HG03571 (cell line): ENCODE results near the gene RCBTB2.
A peak's percentile ranks its signal among the peaks of the same experiment; 100 is the strongest.

ENCODE experiments used
- ATAC-seq: cut with Tn5 transposase; IDR thresholded peaks from one replicate; pipeline ENCODE4 v1.9.1; 2021; ENCODE audit not compliant: unreplicated experiment

Gene RCBTB2

DNA sequence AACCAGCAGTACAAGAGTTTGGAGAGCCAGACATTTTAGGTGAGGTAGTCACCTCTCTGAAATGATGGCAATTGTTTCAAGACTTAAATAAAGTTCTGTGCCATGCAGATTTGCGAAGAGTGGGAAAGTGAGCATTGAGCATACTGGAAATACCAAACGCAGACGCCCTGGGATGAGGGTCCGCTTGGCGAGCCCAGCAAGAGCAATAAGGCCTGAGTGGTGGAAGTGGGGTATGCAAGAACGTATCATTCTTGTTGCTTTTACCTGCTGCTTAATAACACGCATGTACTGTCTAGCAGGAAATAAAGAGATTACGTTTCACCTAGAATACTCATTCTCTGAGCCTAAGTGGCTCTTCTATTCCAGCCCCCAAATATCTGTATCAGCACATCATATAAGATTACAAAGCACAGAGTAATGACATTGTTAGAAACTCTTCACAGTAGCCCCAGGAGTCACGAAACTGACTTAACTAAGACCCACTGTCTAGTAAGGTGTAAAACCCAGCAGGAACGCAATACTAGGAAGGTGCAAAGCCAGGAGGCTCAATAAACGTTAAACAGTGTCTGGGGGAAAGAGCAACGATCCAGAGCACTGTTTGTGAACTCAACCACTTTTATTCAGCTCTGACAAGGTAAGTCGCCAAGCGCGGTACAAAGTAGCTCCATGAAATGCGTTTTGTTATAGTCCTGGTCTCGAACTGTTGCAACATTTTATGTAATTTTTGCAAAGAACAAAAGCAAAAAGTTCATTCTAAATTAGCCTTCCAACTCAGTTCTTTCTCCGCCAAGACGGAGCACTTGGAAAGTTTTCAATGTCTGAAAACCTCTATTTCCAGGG, 1.2 kb downstream of the RCBTB2 start:
- no peak for ATAC-seq

DNA sequence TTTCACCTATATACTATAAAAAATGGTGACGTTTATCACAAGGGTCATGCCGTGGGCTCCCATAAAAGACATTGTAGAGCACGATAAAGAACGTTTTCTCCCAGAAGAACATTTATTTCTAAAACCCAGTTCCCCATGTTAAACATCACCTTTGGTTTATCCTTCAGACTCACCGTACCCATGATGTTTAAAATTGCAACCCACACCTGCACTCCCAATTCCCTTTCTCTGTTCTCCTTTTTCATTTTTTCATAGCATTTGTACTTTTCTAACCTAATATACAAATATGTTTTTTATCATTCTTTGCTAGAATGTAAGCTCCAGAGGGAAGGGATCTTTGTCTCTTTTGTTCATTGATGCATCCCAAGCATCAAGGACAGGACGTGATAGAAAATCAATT, 2.0 kb downstream of the RCBTB2 start:
- no peak for ATAC-seq

DNA sequence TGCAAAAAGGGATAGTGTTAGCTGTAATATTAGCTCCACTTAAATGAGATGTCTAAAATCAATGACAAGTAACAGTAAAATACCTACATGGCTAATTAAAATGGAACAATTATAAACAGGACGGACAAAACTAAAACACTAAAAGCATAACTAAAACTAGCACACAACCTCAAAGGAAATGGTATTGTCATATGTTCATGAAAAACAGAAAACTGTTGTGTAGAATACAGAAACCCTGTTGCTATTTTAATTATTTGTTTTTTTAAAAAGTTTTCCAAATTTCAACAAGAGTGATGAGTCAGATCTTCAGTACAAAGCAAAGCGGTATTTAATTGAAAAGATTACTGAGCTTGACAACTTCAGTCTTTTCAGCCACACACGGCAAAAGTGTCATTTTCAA, 4.2 kb downstream of the RCBTB2 start:
- ATAC-seq: no peak

DNA sequence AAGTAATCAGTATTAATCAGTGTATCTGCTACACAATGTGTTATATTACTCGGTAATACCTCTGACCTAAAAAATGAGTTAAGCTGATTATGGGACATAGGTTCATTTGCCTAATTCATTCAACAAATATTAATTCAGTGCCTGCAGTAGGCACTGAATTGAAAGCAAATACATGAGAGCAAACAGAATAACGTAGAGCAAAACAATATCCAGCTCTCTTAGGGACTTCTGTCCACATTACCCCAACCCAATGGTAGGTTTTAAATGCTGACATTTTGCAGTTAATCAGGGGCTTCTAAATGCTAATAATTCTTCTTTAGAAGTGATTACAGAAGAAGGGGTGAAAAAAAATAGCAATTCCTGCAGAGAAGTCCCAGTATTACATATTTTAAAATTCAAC, 4.9 kb downstream of the RCBTB2 start:
- no peak for ATAC-seq

DNA sequence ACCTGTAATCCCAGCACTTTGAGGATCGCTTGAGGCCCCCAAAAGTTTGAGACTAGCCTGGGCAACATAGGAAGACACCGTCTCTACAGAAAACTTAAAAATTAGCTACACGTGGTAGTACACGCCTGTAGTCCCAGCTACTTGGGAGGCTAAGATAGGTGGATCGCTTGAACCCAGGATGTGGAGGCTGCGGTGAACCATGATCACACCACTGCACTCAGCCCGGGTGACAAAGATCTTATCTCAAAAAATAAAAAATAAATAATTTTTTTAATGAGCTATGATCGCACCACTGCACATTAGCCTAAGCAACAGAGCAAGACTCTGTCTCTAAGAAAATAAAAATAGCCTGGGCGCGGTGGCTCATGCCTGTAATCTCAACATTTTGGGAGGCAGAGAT, 6.6 kb downstream of the RCBTB2 start:
- ATAC-seq: no peak

DNA sequence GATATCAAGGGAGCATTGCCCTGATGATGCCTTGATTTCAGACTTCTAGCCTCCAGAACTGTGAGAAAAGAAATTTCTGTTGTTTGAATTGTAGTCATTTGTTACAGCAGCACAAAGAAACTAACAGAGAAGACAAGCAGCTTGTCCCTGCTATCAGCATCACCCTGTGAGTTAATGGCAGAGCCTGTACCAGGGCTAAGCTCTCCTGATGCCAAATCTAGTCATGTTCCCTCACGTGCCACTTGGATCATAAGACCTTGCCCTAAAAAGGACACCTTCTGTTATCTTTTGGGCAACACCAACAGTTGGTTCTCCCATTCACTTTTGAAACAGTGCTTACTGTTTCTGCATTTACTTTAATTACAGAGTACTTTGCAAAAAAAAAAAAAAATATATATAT, 14.8 kb downstream of the RCBTB2 start:
- no peak for ATAC-seq

DNA sequence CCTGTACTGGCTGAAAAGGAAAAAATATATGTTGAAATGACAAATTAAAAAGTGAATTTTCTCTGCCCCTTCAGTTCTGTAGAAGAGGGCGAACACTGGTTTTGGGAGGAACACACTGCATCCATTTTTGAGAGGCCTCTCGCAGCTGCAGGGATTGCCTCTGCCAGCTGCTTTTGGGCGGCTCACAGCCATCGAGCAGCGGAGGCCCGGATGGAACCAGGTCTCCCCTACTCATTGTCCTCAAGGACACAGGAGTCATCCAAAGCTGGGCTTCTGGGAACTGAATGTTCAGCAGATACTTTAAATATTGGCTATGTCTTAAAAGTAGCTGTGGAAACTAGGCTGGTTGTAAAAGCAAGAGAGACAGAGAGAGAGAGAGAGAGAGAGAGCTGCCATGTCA, 17.1 kb downstream of the RCBTB2 start:
- no peak for ATAC-seq

DNA sequence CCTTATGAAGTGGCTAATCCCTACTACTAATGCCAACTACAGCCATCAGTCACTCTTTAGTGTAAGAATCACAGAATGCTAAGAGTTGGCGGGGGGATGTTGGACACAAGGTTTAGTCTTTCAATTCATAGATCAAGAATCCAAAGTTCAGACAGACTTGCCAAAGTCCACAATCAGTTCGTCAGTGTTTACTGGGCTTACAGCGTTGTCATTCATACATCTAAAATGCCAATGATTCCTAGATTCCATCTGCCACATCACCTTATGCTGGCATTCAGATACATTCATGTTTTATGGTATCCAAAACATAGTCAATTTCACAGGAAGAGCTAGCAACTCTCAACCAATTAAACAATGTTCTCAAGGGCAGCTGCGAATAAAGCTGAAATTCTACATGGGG, 18.1 kb downstream of the RCBTB2 start:
- ATAC-seq: no peak

DNA sequence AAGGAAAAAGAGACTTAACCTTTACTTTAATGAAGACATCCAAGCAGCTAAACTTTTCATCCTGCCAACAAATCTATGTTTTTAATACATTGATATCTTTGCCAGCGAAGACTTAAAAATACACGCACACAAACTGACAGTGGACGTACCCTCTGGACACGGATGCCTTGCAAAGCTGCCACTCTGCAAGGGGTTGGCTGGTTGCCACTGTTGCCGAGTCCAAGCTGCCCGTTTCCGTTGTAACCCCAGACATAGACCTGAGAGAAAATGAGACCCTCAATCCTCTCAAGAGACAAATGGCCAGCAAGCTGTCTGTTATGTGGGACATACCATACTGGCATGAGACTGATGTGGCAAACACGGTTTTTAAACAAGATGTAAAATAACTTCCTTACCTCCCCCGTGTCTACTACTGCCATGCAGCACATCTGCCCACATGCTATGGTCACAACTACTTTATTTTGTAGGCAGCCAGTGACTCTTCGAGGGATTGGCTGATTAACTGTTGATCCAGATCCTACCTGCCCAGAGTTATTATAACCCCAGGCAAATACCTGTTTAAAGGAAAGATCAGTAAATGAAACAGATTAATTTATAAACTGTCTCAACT, 21.2 kb downstream of the RCBTB2 start:
- no peak for ATAC-seq

DNA sequence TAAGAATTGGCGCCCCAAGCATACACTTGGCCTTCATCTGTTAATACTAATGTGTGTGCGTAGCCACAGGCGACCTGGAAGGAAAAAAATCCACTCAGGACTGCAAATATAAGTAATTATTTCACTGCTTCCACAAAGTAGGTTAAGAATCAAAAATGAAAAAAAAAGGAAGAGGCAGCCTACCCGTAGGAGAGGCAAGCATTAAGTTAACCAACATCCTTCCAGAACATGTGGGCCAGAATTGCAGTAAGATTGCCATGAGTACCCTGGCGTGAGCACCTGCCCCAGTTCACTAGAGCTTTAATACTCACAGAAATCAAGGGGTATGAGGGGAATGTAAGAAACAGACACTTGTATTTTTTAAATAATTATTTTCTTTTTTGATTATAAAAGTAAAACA, 22.2 kb downstream of the RCBTB2 start:
- ATAC-seq: no peak

DNA sequence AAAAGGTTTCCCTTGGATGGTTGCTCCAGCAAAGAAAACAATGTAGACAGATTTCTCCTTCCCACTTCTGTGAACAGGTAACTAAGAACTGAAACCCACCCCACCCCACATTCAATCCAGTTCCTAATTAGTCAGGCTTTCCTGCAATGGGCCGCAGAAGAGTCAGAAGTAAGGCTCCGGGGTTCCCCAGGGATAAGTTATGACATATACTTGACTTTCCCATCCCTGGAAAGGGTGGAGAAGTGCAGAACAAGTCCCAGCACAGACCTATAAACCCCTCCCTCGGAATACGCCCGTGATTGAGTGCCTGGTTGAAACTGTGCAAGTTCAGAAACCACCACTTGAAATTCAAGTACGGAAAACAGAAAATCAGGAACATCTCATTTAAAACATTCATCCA, 24.9 kb downstream of the RCBTB2 start:
- ATAC-seq: no peak

DNA sequence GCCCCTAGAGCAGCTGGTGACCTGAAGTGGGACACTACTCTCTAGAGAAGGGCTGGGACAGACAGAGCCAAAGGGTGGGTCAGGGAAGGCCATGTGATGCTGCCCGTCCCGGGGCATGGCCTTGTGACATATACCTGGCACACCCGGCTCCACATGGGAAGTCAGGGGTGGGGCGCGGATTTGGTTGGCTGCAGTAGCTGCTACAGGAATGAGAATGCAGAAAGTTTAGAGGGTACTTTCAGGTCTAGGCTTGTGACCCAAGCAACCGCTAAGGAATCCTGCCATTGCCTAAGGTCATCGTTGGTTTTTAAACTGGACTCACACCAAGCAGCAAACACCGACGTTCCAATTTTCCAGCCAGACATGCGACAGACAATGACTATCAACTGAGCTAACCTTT, 25.9 kb downstream of the RCBTB2 start:
- no peak for ATAC-seq

DNA sequence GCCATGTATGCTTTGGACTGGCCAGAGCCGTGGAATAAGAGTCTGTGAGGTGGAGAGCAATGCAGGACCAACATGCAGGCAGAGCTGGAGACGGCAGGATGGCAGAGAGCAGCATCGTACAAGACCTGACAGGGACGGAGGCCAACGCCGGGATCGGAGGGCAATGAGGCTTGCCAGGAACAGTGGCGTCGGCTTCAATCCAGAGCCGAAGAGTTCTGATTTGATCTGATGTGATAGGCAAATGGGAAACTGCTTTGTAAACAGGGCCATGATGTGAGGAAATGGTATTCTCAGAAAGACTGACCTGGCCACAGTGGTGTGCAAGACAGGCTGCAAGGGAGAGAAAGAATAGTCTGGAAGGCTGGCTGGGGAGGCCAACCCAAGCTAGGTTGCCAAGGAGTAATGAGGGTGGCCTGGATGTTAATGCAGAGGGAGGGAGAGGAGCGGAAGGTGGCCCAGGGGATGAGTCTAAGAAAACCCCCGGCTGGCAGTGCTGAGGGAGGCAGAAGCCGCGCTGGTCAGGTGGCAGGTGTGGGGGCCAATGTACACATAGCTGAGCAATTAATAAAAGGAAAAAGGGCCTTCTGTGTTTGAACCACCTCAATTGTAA, 26.7 kb downstream of the RCBTB2 start:
- peak; percentile 6 for ATAC-seq

DNA sequence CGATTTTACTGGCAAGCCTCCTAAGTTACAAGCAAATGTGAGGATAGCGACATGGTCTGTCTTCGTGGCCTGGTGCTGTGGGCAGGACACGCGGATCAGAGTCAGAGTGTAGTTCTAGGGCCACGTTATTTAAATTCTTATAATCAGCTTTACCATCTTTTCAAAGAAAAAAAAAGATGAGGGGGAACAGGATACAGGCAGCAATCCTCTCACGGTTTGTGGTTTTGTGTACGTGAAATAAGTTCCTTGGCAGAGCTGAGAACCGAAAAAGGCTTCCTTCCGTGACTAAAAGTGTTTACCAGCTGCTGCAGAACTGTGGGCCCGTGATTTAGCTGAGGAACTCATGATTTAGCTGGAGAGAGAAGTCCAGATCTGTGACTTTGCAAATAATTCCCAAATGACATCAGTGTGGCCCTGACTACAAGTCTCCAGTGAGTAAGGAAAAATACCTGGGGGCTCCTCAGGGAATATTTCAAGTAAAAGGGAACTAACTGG, 27.2 kb downstream of the RCBTB2 start:
- peak; percentile 73 for ATAC-seq

DNA sequence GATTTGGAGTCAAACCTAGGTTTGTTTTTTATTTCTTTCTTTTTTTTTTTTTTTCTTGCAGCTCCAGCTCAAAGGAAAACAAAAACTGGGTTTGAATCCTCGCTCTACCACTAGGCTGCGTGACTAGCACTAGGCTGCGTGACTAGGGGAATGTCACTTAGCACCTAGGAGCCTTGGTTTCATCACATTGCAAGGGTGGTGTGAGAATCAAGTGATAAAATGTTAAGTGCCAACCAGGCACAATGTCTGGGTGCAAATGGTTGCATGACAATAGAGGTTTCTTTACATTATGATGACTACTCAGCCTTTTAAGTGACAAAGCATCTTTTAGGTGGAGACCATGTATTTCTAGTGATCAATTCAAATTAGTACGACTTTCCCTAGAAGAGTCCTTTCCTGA, 27.9 kb downstream of the RCBTB2 start:
- no peak for ATAC-seq

DNA sequence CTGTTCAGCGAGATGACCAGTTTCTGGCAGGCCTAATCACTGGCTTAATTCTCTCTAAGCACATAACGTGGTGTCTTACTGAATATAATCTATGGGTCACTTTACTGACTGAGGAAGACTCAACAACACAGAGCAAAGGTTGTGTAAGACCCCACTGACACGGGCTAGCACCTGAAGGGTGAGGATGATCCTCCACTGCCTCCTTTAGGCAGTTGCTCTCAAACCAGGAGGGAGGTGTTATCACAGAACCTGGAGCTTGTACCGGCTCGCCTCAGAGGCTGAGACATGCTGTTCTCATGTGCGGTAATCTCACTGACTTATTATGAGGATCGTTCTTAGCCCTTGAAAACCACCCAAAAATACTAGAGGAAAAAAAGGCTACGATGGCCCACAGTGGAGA, 28.3 kb downstream of the RCBTB2 start:
- ATAC-seq: no peak

DNA sequence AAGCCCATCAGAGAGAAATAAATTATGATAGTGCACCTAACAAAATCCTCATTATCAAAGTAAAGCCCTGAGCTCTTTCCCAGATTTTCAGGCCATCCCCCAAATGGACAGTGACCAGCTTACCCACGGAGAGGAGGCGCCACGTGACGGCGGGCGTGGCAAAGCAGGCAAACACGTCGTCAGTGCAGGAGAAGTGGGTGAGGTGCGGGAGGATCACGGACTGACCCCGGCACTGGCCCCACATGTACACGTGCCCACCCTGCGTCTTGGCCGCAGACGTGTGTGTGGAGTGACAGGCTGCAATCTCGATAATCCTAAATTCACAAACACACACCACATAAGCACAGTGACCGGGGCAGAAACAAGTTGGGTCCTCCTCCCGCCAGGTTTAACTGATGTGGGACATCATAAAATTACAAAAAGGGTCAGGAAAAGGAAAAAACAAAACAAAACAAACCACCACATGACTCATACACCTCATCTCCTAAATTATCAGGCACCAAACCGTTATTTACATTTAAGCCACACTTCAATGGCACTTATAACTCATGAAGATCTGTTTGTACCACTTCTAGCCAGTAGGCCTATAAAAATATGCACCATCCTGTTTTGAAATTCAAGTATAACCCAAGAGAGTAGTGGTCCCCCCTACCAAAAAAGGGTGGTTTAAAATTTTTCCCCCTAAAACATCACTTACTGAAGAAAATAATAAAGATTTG, 30.1 kb downstream of the RCBTB2 start:
- ATAC-seq: no peak

DNA sequence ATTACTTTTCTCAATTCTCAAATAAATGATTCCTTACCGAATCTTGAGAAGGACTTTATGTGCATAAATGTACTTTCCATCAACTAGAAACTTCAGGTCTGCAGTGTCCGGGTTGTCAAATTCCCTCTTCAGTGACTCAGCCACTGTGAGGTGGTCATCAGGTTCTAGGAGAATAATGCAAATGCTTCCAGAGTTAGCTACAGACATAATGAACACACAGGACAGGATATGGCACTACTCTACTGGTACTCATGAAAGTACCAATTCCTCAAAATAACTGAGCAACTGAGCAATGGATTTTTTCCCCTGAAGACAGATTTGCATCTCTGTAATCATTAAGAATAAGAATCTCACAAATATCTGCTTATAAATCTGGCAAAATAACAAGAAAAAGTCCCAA, 31.2 kb downstream of the RCBTB2 start:
- ATAC-seq: peak; percentile 37

DNA sequence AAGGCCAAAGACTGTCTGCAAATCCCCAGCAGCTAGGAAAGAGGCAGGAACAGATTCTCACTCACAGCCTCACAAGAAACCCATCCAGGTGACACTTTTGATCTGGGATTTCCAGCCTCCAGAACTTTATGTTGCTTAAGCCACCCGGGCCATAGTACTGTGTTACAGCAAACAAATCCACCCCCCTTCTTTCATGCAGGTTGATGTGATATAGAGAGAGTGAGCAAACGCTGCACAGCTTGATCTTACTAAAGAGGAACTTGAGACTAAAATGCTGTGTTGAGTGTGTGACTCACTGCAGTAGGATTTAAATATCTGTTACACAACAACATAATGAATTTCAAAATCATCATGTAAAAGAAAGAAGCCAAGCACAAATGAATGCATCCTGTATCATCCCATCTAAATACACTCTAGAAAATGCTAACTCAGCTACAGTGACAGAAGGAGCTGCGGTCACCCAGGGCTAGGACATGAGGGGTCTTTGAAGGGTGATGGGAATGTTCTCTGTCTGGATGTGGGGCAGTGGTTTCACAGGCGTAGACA, 32.2 kb downstream of the RCBTB2 start:
- peak; percentile 34 for ATAC-seq

DNA sequence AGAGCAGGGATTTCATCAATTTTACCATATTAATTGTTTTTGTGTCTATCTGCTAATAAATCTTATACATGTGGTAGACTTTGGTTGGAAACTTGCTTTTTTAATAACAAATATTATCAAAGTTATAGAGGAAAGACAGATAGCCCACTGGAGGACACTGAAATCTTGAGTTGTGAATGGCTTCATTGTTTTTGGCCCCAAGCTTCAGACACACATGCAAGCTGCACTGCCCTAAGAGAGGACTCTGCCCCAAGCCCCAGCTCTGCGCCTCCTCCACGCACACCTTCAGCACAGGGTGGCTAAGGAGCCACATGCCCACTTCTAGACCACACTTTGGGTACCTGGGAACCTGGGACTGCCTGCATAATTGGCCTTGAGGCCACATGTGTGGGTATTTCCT, 35.2 kb downstream of the RCBTB2 start:
- no peak for ATAC-seq
